HG03439 (cell line): ENCODE results near the gene RBM45.
"Not testable (repeated sequence)": the region's sequence is repeated elsewhere in the genome, so short reads cannot be mapped to it uniquely, and the experiment has no call there.

Experiments
- ATAC-seq: cut with Tn5 transposase; IDR thresholded peaks from one replicate; pipeline ENCODE4 v1.9.1; 2021; ENCODE audit warnings: mild to moderate bottlenecking, moderate library complexity; ENCODE audit not compliant: unreplicated experiment

RBM45 gene, protein sequence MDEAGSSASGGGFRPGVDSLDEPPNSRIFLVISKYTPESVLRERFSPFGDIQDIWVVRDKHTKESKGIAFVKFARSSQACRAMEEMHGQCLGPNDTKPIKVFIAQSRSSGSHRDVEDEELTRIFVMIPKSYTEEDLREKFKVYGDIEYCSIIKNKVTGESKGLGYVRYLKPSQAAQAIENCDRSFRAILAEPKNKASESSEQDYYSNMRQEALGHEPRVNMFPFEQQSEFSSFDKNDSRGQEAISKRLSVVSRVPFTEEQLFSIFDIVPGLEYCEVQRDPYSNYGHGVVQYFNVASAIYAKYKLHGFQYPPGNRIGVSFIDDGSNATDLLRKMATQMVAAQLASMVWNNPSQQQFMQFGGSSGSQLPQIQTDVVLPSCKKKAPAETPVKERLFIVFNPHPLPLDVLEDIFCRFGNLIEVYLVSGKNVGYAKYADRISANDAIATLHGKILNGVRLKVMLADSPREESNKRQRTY

DNA sequence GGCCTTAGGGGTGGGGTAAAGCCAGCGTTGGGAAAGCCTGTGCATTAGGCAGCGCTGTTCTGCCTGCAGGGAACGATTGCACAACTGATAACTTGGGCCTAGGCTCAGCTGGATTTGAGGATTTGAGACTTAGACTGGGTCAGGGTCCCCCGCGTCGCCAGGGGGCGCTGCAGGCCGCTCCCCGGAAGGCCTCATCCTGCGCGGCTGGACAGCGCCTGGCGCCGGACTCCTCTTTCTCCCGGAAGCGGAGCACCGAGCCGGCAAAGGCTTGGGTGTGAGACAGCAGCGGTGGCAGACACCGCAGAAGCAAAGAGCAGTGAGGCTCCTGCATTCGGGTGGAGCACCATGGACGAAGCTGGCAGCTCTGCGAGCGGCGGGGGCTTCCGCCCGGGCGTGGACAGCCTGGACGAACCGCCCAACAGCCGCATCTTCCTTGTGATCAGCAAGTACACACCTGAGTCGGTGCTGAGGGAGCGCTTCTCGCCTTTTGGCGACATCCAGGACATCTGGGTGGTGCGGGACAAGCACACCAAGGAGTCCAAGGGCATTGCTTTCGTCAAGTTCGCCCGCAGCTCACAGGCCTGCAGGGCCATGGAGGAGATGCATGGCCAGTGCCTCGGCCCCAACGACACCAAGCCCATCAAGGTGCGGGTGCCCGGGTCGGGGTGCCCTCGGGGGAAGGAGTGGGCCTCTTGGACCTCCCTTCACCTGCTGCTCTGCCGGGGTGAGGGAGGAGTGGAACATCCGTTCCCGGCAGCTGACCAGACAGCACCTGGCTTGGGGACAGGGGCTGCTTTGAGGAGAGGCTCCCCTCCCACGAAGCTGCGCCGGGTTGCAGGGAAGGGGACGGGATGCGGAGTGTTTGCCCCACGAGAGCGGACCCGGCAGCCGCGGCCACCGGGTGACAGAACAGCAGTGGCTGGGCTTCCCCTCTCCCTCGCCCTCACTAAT, at the start of gene RBM45:
Gene RBM45 (plus strand): TSS at position 236 of the 951 bp plus-strand sequence. CDS start 110 bp downstream, at position 346.
- peak; percentile 88 for ATAC-seq

DNA sequence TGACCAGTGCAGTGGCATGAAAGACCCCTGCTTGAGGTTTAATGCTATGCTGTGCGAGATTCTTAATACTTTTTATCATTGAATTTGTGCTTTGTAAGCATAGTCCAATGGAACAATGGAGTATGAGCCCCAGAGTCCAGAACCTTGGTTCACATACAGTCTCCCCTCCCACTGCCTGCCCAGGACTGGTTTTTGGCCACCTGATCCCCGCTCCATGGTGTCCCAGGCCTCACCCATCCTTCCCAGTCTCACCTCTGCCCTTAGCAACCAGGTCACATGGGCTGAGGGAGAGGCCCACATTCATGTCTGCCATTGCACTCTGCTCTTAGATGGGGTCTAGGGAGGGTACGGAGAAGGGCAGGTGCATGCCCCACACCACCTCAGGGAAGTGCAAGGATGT, 45.9 kb upstream of the RBM45 start:
- no peak for ATAC-seq

DNA sequence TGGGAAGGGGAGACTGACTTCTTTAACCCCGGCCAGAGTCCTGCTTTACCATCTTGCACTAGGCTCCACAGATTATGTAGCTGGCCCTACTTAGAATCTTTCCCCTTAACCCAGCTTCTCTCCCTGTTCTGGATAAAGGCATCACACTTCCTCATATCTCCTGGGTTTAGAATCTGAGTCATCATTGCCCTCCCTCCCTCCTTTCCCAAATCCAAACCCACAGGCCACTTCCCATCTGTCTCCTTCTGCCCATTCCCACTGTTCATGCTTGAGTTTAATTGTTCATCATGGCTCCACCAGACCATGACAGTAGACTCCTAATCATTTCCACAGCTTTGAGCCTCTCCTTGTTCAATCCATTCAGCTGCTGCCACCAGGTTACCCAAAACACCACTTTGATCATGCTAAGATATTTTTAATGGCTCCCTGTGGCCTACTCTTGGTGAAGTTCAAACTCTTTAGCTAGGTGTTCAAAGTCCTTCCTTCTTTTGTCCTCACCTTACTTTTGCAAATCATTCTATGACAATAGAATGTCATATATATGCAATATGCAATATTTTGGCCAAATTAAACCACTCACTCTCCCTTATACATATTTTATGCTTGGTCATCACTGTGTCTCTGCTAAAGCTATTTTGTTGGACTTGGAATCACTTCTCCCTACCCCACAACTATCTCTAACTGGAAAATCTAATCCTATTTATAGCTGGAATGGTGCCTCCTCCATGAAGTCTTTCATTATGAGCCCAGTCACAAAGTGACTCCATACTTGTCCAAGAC, 45.2 kb upstream of the RBM45 start:
- ATAC-seq, result no peak

DNA sequence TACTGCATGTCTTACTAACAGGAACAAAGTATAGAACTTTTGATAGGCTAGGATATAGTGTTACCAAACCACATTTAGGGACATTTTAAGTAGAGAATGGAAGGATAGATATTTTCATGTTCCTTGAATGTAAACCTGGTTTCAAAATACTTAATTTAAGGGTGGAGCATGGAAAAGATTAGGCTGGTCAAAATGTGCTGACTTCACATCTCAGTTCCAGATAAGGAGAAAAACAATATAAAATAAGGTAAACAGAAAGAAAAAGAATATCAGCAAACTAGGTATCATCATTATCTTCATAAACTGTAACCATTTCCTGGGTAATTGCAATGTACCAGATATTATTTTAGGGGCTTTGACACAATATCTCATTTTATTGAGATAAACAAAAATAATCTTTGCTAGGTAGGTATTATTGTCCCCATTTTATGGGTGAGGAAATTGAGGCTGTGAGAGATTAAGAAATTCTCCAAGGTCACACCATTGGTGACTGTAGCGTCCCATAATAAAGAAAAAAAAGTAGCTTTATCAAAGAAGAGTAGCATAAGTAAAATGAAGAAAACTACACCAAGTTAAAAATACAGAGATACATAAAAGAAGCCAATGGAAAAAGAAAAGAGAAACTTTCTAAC, 43.3 kb upstream of the RBM45 start:
- no peak for ATAC-seq

DNA sequence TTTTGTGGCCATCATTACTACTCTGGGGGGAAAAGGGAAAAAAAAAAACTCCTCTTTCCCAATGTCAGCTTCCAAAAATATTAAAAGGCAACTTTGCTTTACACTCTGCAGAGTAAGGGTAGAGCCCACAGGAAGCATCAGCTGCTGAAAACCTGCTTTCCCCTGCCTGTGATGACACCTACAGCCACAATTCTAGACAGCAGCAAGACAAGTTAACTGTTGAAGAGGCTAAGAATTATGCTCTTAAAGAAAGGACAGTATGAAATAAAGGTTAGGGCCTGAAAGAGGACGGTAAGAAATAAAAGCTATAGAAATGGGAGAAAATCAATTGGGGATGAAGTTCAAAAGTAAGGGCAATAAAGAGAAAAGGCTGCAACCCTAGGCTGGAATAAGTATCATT, 42.7 kb upstream of the RBM45 start:
- ATAC-seq, result no peak

DNA sequence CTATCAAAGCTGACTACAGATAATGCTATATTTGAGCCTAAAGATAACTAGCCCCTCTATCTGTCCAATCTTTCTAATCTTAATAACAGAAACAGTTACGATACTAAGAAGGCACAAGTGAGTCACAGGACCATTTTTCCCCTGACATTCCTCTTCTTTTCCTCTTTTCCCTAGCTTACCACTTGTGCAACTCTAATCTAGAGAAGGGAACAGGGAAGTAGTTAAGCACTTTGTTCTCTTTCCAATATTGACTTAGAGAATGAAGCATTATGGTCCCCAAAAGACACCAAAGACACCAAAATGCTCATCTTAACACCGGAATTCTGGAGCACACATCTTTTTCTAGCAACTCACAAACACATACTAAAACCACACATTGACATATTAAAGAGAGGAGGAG, 41.4 kb upstream of the RBM45 start:
- ATAC-seq, result no peak

DNA sequence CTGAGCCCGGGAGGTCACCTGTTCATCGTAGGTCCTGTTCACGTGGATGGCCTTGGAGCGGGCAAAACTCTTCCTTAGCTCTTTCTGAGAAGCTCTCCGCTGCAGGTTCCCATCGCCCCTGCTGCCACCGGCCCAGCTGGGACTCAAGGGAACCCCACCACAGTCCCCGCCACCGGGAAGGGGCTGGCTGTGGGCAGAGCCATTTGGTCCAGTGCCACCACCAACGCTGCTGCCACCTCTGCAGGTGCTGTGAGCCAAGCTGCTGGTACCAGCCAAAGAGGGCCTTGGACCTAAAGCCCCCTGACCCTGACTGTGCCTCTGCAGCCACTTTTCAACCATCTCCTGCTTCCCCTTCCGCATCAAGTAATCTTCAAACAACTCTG, 40.2 kb upstream of the RBM45 start:
- no peak for ATAC-seq

DNA sequence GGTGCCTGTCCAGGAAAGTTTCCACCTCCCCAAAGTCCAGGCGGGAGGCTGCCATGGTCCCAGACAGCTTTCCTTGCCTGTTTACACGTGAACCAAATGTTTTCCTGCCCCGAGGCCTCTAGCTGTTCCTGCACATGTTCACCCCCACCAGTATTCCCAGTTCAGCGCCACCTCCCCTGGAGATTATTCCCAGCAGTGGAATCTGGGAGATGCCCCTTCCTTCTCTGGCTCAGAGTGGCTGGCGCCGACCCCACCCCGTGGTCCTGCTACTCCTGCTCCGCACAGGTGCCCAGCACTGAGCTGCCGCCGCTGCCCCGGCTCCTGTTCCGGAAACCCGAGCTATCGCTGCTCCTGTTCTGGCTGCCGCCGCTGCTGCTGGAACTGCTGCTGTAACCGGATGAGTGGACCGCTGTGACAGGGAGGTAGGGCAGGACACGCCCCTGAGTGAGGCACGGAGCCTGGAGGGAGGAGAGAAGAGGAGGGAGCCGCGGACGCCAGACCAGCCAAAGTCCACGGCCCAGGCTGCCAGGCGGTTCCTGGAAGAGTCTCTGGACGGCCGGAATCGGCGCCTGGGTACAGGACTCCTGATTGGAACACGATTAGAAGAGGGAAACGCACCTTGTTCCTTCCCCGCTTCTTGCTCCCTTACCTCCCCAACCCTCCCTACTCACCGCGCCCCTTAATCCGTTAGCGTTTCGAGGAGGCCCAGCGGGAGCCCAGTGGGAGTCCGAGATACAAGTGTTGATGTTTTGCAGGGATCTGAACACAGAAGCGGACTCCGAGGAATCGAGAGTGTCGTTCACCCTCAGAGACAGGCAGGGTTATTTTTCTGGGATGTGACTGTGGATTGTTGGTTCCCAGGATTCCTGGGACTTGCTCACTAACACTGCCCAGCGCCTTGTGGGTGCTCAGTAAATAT, 39.6 kb upstream of the RBM45 start, which contains the start of gene PDE11A:
Gene PDE11A (minus strand): TSS at position 395 of the 919 bp plus-strand sequence. CDS start 340 bp downstream, at position 55.
- ATAC-seq, result no peak

DNA sequence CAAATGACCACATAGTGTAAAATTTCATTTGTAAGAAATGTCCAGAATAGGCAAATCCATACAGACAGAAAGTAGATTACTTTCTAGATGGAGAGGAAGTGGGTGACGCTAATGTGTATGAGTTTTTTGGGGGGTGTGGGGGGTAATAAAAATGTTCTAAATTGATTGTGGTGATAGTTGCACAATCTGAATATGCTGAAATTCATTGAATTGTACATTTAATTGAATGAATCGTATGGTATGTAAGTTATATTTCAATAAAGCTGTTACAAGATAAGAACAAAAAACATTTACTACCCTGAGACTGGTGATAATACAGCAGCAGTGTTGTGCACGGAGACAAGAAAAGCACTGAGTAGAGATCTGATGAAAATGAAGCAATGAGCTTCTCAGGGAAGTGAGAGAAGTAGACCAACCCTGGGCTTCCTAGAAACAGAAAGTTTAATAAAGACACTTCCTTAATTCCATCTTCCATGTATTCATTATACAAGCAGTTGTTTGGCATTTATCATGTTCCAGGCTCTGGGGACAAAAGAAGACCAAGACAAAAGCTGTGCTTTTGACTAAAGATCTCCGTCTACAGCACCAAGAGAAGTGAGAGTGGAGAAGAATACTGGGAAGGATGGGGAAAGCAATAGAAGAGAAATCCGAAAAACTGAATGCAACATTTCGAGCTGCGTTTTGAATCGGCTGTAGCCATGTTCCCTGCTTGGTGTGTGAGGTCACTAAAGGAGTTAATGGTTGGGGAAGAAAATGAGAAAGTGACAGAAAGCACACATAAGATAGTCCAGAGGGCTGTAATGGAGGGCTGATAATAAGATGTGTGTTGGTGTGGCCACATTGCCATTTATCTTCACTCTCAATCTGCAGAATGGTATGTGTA, 37.9 kb upstream of the RBM45 start:
- no peak for ATAC-seq

DNA sequence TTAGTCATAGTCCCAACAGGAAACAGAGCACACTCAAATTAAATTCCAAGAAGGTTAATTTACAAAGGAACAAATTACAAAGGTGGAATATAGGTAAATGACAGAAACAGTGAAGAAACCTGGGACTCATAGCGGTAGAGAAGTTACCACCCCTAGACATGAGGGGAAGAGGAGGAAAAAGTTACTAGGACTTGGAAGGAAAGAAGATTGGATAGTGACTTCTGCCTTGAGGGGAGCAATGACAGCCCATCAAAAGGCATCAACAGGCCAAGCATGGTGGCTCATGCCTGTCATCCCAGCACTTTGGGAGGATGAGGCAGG, 37.3 kb upstream of the RBM45 start:
- no peak for ATAC-seq

DNA sequence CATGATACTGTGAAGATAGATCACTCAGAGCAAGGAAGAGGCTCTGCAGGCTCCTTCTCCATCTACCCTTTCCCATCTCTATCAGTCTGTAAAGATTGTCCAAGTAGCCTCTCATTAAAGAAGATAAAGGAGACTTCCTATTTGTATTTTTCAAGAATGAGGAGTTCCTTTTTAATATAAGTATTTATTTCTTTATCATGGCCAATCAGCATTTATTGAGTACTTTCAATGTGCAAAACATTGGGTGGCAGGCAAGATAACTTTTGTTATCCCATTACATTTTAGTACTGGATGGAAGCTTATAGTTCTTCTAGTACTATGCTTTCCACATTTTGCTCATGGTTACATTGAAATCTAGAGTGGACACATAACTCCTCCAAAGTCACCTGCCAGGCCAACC, 36.1 kb upstream of the RBM45 start:
- ATAC-seq, result no peak

DNA sequence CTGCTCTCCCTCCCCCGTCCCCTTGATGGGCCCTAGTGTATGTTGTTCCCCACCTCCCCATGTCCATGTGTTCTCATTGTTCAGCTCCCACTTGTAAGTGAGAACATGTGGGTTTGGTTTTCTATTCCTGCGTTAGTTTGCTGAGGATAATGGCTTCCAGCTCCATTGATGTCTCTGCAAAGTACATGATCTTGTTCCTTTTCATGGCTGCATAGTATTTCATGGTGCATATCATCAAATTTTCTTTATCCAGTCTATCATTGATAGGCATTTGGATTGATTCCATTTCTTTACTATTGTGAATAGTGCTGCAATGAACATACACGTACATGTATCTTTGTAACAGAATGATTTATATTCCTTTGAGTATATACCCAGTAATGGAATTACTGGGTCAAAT, 33.0 kb upstream of the RBM45 start:
- ATAC-seq, result not testable (repeated sequence)

DNA sequence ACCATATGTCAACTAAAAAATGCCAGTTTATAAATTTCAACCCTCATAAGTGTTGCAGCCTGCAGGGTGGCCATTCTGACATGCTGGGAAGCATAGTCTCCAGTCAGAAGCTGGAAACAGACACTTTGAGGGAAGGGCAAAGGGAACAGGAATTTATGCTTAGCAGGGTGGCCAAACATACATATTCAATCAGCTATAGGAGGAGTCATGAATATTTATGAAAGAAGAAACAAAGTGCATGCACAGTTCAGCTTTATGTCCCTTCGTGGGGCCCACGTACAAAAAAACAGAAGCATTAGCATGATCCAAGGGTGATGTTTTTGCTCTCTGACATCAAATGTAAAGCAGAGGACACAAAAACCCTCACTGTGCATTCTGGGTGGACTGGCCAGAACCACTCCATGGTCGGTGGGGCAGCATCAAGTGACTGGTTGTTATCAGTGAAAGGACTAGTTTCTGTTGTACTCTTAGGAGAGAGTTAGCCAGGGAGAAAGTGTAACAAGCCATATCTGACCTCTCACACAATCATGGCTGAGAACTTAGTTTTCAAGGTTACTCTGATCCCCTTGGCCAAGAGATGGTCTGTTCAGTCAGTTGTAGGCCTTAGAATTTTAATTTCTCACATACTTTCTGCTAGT, 29.7 kb upstream of the RBM45 start:
- no peak for ATAC-seq

DNA sequence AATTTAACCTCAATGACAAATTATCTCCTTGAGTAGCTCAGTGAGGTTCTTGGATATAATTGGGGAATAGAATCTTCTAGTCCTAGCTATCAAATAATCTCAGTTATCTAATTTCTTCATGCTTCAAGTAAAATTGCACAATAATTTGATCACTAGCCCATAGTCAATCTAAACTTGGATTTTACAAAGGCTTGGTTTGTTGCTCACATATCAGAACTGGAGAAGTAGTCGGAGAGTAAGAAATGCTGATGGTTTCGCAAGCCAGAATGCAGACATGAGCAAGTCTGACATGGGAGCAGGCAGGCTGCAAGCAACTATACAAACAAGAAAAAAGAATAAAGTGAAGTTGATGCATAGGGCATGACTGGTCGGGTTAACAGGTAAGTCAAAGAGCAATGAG, 28.0 kb upstream of the RBM45 start:
- ATAC-seq, result no peak

DNA sequence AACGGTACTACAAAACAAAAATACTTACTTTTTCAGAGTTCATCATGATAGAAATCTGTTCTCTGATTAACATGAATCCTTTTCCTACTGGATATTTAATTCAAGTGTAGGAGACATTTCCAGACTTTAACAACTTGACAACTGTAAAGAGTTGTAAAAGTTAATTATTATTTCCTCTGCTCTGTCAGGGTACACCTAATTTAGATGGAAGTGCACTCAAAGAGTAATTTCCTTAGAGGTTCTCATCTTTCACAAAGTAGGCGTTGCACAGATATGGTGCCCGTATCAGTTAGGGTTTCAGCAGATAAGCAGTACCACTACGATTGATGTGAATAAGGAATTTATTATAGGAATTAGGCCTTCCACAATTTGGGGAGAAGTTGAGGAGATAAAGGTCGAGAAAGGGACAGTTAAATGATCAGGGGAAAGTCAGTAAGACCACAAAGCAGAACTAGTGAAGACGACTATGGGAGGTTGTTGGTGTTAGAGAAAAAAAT, 23.4 kb upstream of the RBM45 start:
- ATAC-seq, result no peak

DNA sequence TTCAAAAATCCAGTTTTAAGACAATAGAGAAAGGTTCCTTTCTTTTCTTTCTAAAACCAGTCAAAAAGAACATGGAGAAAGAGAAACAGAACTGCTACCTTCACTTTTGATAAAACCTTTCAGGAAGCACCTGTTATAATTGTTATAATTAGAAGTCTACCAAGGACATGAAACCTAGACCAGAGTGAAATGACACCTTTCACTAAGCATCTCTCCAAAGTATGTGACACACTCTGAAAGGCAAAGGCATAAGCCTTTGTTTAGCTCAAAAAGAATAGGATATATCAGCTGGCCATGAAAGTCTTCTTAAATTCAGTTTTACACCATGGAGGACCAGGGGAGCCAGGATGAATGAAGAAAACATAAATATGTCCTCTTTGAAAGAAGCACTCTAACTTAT, 18.8 kb upstream of the RBM45 start:
- ATAC-seq, result no peak

DNA sequence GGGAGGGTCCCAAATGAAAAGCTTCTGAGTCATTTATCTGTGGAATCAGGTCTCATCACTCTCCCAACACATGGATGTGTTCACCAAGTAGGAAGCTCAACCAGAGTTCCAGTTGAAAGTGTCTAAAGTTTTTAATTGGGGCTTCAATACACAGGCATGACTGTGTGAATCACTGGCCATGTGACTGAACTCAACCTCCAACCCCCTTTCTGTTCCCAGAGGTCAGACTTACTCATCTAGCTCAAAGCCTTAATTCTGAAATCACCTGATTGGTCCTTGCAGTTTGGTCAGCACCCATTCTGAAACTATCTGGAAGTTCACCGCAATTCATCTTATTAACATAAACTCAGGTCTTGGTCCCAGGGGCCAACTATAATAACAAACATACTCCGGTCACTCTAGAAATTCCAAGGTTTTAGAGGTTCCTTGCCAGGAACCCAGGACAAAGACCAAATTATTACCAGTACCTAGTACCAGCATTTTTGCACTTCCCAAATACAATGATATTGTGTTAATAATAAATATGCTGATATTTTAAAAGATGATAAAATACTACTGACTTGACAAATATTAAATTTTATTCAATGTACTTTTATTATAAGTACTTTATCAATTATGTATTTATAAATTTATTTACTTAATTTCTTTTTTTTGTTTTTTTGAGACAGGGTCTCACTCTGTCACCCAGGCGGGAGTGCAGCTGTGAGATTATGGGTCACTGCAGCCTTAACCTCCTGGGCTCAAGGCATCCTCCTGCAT, 10.7 kb upstream of the RBM45 start:
- no peak for ATAC-seq
